Lung (tissue), 12 donors: ENCODE measurements around the gene ZNF528. TPM values are rescaled to one million over a fixed set of nuclear protein-coding genes. Genes with fewer than 3 reads are reported as not detected.

Experiments used
- ATAC-seq: fragments of 200-7000 bp; cut with Tn5 transposase; one replicate; pipeline ENCODE4 v1.9.1; 2020; ENCODE audit warnings: moderate number of reproducible peaks; ENCODE audit not compliant: insufficient read depth, low FRiP score
- DNase-seq, 3 donors: peaks; one replicate each; pipeline ENCODE4 v3.0.0-alpha.2; 2013 to 2017
- H3K27ac ChIP-seq, 2 donors: one replicate each; pipeline ENCODE4 v1.5.1; 2013; ENCODE audit warnings: mild to moderate bottlenecking in 2 of 2, moderate library complexity in 2 of 2, control low read depth in 1 of 2, inconsistent platforms in 1 of 2, low read depth in 1 of 2, low read length in 1 of 2
- H3K27me3 ChIP-seq, 3 donors: one replicate each; pipeline ENCODE4 v1.5.1; 2013; ENCODE audit warnings: low read length in 2 of 3; ENCODE audit not compliant: control insufficient read depth in 3 of 3, insufficient read depth in 3 of 3
- H3K36me3 ChIP-seq, 4 donors: one replicate each; pipeline ENCODE4 v1.5.1; 2013; ENCODE audit warnings: low read length in 4 of 4, mild to moderate bottlenecking in 1 of 4, moderate library complexity in 1 of 4; ENCODE audit not compliant: control insufficient read depth in 4 of 4, insufficient read depth in 4 of 4
- H3K4me1 ChIP-seq, 5 donors: one replicate each; pipeline ENCODE4 v1.5.1; 2013; ENCODE audit warnings: low read length in 5 of 5, mild to moderate bottlenecking in 2 of 5, moderate library complexity in 1 of 5; ENCODE audit not compliant: control insufficient read depth in 5 of 5, insufficient read depth in 5 of 5
- H3K4me3 ChIP-seq: one replicate; pipeline ENCODE4 v1.5.1; 2013; ENCODE audit warnings: mild to moderate bottlenecking, control low read depth, moderate library complexity
- H3K9ac ChIP-seq, 2 donors: one replicate each; pipeline ENCODE4 v1.5.1; 2013; ENCODE audit warnings: low read length in 2 of 2, control low read depth in 1 of 2; ENCODE audit not compliant: insufficient read depth in 1 of 2
- H3K9me3 ChIP-seq, 4 donors: one replicate each; pipeline ENCODE4 v1.5.1; 2013; ENCODE audit warnings: low read length in 3 of 4, mild to moderate bottlenecking in 1 of 4, moderate library complexity in 1 of 4; ENCODE audit not compliant: control insufficient read depth in 4 of 4, insufficient read depth in 3 of 4
- WGBS, 2 donors: extraction: QIAGEN DNeasy Blood & Tissue Kit; methylation state at CpG; one replicate each; pipeline ENCODE4 v1.1.7; 2013; 5-methylcytosine and 5-hydroxymethylcytosine counted together
- polyA plus RNA-seq, 2 donors: library from polyadenylated mRNA; stranded (reverse); fragments of 200-250 nt; gene quantifications; one replicate each; pipeline ENCODE4 v1.2.1, GENCODE V29; 2013
- total RNA-seq, 2 donors: library from RNA; depleted of rRNA in 1 of 2; stranded (reverse); fragments of >200 nt in 1 of 2; gene quantifications; one replicate each; pipeline ENCODE4 v1.2.1, GENCODE V29; 2014 to 2021
- TF ChIP-seq, protein P1 (sequence below): IDR thresholded peaks from 2 replicates; pipeline ENCODE4 v1.5.1; 2012; ENCODE audit warnings: mild to moderate bottlenecking; ENCODE audit errors: control extremely low read depth, extremely low read depth
- donor health status: control.
- donor health status: control.
- donor health status: Bipolar disorder and iron deficiency.
- donor health status: healthy.
- donor health status: DM: yes; HTN: yes; CAD: no.

ZNF528 gene
- total and polyA plus RNA-seq, 4 donors = 5.0 to 69.1 (median 14.8) TPM

DNA sequence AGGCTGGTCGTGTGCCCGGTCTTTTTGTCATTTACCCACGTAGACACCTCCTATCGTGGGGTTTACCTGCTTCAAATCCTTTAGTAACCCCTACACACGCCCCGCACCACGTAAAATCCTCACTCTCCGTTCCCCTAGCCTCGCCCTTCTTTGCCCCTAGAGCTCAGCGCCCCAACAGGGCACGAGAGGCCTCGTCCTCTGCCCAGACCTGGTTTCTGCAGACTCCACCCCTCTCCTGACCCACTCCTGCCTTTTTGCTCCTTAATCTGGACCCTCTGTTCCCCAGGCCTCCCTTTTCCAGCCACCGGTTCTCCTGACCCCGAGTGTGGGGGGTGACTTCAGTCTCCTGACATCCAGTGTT, 412 bp downstream of the ZNF528 start:
- Histone ChIP-seq H3K36me3 (peaks cover 24 to 51% (median 36%) of the 10 kb centered on the region in 4 donors), H3K27ac (peak overlapping the region; percentile 28 to 76), H3K4me3 (peak overlapping the region; percentile 89), H3K9ac (peak overlapping the region; percentile 45 to 93), H3K4me1 (peaks cover 0 to 13% (median 7%) of the 10 kb centered on the region in 5 donors), H3K9me3 (peaks cover 0 to 31% (median 16%) of the 10 kb centered on the region in 4 donors), H3K27me3 (no peaks in the 10 kb centered on the region)
- DNase-seq = no peak
- ATAC-seq = no peak
- WGBS, 2 donors = 3 to 5% methylated on average over 14 of the region's 14 CpGs
- TF ChIP-seq, protein P1, sequence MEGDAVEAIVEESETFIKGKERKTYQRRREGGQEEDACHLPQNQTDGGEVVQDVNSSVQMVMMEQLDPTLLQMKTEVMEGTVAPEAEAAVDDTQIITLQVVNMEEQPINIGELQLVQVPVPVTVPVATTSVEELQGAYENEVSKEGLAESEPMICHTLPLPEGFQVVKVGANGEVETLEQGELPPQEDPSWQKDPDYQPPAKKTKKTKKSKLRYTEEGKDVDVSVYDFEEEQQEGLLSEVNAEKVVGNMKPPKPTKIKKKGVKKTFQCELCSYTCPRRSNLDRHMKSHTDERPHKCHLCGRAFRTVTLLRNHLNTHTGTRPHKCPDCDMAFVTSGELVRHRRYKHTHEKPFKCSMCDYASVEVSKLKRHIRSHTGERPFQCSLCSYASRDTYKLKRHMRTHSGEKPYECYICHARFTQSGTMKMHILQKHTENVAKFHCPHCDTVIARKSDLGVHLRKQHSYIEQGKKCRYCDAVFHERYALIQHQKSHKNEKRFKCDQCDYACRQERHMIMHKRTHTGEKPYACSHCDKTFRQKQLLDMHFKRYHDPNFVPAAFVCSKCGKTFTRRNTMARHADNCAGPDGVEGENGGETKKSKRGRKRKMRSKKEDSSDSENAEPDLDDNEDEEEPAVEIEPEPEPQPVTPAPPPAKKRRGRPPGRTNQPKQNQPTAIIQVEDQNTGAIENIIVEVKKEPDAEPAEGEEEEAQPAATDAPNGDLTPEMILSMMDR = no peak

DNA sequence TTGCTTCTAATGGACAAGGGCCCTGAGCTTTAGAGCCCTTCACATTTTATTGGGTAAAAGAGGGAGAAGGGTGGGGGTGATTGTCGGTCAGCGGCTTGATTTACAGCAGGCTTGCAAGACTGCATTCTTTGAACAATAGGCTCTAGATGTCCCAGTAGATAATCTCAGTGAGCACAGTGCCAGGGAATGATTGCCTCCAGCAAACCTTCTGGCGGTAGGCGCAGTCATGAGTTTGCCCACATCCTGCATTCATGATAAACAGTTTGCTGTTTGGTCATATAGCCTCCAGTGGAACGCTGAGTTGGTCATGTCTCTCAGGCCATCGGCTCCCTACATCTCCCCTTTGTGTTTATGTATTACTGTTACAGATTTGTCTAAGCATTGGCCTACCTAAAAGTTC, 12.6 kb downstream of the ZNF528 start:
- peaks cover 6 to 57% (median 37%) of the 10 kb centered on the region in 4 donors for H3K9me3 ChIP-seq
- H3K36me3 ChIP-seq = peaks cover 39 to 88% (median 73%) of the 10 kb centered on the region in 4 donors
- WGBS, 2 donors = 91 to 98% methylated on average over 6 of the region's 6 CpGs

DNA sequence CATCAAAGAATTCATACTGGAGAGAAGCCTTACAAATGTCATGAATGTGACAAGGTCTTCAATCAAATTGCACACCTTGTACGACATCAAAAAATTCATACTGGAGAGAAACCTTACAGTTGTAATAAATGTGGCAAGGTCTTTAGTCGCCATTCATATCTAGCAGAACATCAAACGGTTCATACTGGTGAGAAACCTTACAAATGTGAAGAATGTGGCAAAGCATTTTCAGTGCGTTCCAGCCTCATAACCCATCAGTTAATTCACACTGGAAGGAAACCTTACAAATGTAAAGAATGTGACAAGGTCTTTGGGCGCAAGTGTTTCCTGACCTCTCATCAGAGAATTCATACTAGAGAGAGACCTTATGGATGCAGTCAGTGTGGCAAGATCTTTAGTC, 18.1 kb downstream of the ZNF528 start:
- Histone ChIP-seq H3K4me1 (no peaks in the 10 kb centered on the region), H3K27me3 (no peaks in the 10 kb centered on the region), H3K9me3 (peaks cover 13 to 74% (median 33%) of the 10 kb centered on the region in 4 donors), H3K4me3 (no peak overlapping the region), H3K27ac (no peak overlapping the region), H3K9ac (no peak overlapping the region), H3K36me3 (peaks cover 8 to 43% (median 26%) of the 10 kb centered on the region in 4 donors)
- ATAC-seq = no peak
- DNase-seq = no peak
- WGBS, 2 donors = 95 to 97% methylated on average over 5 of the region's 5 CpGs
- TF ChIP-seq, protein P1 = no peak

More for the DNA sequence above, 12.6 kb downstream of the ZNF528 start:
- TF ChIP-seq, protein P1 = no peak
- H3K27ac ChIP-seq = no peak overlapping the region
- DNase-seq (no peak), ATAC-seq (no peak)
- H3K27me3 ChIP-seq = no peaks in the 10 kb centered on the region
- no peaks in the 10 kb centered on the region for H3K4me1 ChIP-seq
- H3K4me3 ChIP-seq = no peak overlapping the region
- no peak overlapping the region for H3K9ac ChIP-seq

GRCh38 chr19:52428937-52429336, 31.3 kb downstream of the ZNF528 start, which contains the start of gene ZNF534:
ZNF534 (plus strand) TSS chr19:52429148; CDS start chr19:52431475, 2,327 bp downstream.
- DNase-seq (no peak), ATAC-seq (no peak)
- Histone ChIP-seq H3K9me3 (peaks cover 0 to 52% (median 5%) of the 10 kb centered on the region in 4 donors), H3K4me1 (no peaks in the 10 kb centered on the region), H3K27me3 (no peaks in the 10 kb centered on the region), H3K9ac (no peak within 1 kb of the TSS), H3K36me3 (peaks cover 0 to 2% (median 0%) of the 10 kb centered on the region in 4 donors), H3K27ac (no peak within 1 kb of the TSS), H3K4me3 (no peak within 1 kb of the TSS)
- TF ChIP-seq, protein P1 = no peak
- 61 to 71% methylated on average over 27 of the region's 27 CpGs for WGBS, 2 donors
